ENCODE results near the gene NTM.

Gene NTM

GRCh38 chr11:132036746-132037466, 666.5 kb downstream of the NTM start:
- DNase-seq: no peak

GRCh38 chr11:132037467-132037862, 667.0 kb downstream of the NTM start:
- no peak for DNase-seq

GRCh38 chr11:132037956-132038355, 667.5 kb downstream of the NTM start:
- DNase-seq: no peak

- DNase-seq: no peak
Measured at GRCh38 chr11:132039521-132039920, 669.1 kb downstream of the NTM start.

- DNase-seq: no peak
Measured at GRCh38 chr11:132042296-132042695, 671.9 kb downstream of the NTM start.

- DNase-seq: no peak
Measured at GRCh38 chr11:132043714-132044113, 673.3 kb downstream of the NTM start.

GRCh38 chr11:132045107-132045506, 674.7 kb downstream of the NTM start:
- no peak for DNase-seq

- DNase-seq: no peak
Measured at GRCh38 chr11:132046288-132046865, 676.0 kb downstream of the NTM start.

GRCh38 chr11:132047167-132047566, 676.8 kb downstream of the NTM start:
- no peak for DNase-seq

GRCh38 chr11:132048040-132048439, 677.6 kb downstream of the NTM start:
- DNase-seq: no peak

- no peak for DNase-seq
Measured at GRCh38 chr11:132049205-132049604, 678.8 kb downstream of the NTM start.

GRCh38 chr11:132050049-132050448, 679.6 kb downstream of the NTM start:
- no peak for DNase-seq

- DNase-seq: no peak
Measured at GRCh38 chr11:132050577-132051165, 680.3 kb downstream of the NTM start.

GRCh38 chr11:132051704-132052103, 681.3 kb downstream of the NTM start:
- no peak for DNase-seq

- no peak for DNase-seq
Measured at GRCh38 chr11:132052342-132052741, 681.9 kb downstream of the NTM start.

GRCh38 chr11:132052904-132053303, 682.5 kb downstream of the NTM start:
- DNase-seq: no peak

- no peak for DNase-seq
Measured at GRCh38 chr11:132054822-132055221, 684.4 kb downstream of the NTM start.

GRCh38 chr11:132055296-132055695, 684.9 kb downstream of the NTM start:
- DNase-seq: no peak

- DNase-seq: no peak
Measured at GRCh38 chr11:132056689-132057088, 686.3 kb downstream of the NTM start.

GRCh38 chr11:132057266-132057665, 686.9 kb downstream of the NTM start:
- DNase-seq: no peak

GRCh38 chr11:132058211-132058772, 687.9 kb downstream of the NTM start:
- DNase-seq: no peak

- DNase-seq: no peak
Measured at GRCh38 chr11:132060567-132060966, 690.2 kb downstream of the NTM start.

GRCh38 chr11:132062031-132062430, 691.6 kb downstream of the NTM start:
- DNase-seq: no peak

- no peak for DNase-seq
Measured at GRCh38 chr11:132062541-132062940, 692.1 kb downstream of the NTM start.
